GM19193 (cell line): ENCODE data around the gene ARHGEF18.

Source experiments
- POLR2A ChIP-seq: IDR thresholded peaks from 4 replicates; pipeline ENCODE4 v1.6.1; 2011; ENCODE audit not compliant: insufficient read depth, insufficient read length; ENCODE audit errors: extremely low read depth

ARHGEF18 gene

DNA sequence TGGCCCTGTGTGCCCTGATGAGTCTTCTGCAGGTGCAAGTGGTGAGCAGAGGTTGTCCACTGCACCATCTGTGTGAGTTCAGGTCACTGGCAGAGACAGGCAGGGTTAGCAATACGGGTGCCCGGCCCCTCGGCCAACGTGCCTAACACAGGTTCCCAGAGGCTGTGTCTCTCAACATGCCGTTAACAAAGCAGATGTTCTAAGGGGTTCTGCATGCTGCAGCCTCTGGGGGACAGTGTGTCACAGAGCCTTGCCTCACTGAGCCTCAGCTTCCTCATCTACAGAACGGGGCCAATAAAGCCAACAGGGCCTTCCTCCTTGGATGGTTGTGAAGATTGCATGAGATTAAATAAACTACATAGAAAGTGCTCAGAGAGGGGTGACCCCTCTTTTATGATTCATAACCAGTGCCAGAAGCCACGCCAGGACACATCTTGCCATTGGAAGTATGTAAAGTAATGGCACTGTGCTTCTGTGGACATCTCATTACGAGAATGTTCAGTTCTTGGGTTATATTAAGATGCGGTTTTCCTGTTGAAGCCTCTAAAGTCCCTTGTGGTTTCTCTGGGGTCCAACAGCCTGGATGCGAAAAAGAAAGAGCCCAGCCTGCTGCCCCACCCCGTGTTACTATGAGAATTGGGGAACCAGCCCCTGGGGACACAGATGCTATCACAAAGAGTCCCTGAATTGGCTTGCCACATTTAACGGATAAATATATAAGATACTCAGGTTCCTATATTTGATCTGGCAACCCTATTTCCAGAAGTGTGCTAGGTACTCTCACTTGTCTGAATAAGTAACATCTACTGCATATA, 11.2 kb upstream of the ARHGEF18 start:
- peak; percentile 46 for TF ChIP-seq POLR2A

DNA sequence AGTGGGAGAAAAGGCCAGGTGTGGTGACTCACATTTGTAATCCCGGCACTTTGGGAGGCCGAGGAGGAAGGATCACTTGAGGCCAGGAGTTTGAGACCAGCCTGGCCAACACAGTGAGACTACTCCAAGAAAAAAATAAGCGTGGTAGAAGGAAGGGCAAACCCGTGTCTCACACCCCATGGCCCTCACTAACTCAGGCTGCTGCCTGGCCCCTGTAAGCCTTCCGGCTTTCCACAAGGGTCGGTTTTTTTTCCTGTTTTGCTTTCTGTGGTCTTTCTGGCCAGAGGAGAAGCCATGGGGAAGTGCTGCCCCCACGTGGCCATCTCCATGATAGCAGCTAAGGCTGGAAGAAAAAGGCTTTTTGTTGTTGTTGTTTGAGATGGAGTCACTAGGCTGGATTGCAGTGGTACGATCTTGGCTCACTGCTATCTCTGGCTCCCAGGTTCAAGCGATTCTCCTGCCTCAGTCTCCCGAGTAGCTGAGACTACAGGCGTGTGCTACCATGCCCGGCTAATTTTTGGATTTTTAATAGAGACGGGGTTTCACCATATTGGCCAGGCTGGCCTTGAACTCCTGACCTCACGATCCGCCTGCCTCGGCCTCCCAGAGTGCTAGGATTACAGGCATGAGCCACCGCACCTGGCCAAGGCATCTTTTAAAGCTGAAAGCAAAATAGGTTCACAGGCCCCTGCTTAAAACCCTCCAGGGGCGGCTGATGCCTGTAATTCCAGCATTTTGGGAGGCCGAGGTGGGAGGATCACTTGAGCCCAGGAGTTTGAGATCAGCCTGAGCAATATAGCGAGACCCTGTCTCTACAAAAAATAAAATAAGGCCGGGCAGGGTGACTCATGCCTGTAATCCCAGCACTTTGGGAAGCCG, 7.5 kb upstream of the ARHGEF18 start:
- no peak for TF ChIP-seq POLR2A

DNA sequence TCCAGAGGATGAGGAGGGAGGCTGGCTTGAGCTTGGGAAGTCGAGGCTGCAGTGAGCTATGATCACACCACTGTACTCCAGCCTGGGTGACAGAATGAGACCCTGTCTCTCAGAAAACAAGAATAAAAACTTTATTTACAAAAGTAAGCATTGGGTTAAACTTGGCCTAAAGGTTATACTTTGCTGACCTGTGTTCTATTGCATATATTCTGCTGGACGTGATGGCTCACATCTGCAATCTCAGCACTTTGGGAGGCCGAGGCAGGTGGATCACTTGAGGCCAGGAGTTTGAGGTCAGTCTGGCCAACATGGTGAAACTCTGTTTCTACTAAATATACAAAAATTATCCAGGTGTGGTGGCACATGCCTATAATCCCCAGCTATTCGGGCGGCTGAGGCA, 6.6 kb upstream of the ARHGEF18 start:
- TF ChIP-seq POLR2A: no peak

DNA sequence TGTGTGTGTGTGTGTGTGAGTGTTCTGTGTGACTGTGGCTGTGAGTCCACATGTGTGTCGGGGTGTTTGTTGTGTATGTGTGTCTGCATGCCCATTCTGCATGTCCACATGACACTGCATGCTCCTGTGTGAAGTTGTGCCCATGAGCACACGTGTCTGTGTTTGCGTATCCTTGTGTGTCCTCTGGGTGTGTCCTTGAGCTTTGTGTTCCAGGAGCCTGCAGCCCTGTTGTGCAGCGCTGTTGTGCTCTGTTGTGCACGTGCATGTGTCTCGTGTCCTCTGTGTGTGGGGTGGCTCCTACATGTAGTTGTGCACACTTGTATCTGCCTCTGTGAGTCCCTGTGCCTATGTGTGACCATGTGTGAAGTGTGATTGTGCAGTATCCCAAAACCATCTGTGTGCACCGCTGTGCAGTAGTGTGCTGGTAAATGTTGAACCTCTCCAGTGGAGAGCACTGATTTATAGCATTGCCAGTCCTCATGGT, 2.2 kb upstream of the ARHGEF18 start:
- no peak for TF ChIP-seq POLR2A

DNA sequence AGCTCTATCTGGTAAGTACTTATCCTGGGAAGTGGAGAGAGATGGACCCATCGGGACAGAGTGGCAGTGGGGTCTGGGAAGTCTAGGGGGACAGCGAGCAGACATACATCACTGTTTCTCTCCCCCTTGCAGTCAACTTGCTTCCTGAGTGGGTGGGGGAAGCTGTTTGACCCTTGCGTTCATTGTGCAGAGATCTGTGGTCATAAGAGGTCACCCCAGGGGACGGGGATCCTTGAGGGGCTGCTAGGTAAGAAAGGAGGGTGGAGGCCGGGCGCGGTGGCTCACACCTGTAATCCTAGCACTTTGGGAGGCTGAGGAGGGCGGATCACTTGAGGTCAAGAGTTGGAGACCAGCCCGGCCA, 474 bp downstream of the ARHGEF18 start:
- TF ChIP-seq POLR2A: no peak

DNA sequence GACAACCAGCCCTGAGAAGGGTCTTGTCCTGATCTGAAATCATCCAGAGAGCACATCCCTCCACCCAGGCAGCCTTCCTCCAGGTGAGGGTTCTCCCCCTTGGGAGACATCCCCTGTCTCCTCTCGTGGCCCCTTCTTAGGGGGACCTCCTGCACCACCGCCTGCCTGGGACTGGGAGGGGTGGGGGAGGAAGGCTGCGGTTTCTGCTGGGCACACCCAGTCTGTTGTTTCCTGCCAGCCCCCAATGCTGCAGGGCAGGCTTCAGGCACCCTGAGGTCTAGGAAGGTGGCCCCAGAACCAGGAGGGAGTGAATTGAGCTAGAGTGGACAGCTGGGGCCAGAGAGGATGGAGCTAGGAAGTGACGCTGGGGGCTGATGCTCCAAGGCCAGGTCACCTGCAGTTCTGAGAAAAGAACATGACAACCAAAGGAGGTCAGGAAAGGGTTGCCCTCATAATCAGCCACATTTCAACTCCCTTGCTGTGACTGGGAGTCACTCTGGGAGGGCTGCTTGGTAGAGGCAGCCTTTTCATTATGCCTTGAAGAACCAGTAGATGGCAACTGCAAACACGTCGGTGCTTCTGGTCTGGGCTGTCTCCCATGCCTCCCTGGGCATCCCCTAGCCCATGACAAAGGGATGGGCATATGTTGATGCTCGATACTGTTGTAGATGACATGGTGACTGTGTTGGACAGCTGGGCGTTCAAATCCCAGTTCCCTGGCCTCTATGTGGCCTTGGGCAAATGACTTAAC, 1.4 kb downstream of the ARHGEF18 start:
- TF ChIP-seq POLR2A: no peak

DNA sequence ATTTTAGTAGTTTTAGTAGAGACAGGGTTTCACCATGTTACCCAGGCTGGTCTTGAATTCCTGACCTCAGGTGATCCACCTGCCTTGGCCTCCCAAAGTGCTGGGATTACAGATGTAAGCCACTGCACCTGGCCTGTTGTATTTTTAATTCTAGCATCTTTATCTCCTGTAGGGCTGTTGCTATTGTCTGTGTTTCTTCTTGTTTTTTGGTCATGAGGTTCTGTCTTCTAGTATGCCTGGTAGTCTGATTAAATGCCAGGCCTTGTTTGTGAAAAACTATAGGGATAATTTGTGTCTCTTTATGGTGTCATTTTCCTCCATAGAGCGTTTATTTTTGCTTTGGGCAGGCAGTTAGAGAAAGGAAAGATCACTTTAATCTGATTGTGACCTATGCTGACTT, 3.1 kb downstream of the ARHGEF18 start:
- TF ChIP-seq POLR2A: no peak

DNA sequence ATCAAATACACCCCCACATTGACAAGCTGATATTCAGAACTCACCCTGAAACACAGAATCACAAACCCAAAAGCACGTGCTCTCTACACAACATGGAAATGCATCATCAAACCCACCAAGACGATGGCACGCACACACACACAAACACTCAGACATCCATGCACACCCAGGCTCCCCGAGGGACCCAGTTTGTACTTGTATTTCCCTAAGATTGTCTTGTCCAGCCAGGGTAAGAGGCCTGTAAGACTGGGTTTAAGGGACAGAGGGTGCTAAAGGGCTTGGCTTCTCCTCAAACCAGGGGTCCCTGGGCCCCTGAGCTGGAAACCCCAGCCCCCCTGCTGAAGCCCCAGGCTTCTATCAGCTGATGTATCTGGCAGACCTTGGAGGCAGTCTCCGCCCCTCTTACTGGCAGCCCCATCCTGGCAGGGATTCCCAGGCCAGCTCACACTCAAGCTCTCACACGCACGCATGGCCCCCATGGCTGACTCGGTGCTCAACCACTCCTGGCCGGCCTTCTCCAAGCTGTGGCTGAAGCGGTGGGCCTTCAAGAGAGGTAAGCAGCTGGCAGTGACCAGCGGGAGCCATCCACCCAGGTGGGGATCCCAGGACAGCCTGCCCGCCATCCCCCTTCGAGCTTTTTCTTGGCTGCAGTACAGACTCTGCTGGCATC, 6.5 kb downstream of the ARHGEF18 start:
- no peak for TF ChIP-seq POLR2A

DNA sequence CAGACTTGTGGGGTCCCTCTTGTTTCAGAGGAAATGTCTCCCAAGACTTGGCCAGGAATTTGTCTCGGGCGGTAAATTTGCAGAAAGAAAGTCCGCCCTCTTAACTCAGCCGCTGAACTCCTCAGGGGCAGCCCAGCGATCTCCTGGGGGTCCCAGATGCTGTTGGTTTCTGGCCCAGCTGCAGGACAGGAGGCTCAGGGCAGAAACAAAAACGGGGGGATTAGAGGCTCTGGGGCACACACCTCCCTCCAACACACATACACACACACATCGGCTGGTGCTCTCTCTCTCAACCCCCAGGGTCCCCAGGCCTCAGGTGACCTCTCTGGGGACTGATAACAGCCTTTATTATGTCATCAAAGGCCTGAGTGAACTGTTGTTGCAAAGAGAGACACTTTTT, 7.1 kb downstream of the ARHGEF18 start:
- no peak for TF ChIP-seq POLR2A

DNA sequence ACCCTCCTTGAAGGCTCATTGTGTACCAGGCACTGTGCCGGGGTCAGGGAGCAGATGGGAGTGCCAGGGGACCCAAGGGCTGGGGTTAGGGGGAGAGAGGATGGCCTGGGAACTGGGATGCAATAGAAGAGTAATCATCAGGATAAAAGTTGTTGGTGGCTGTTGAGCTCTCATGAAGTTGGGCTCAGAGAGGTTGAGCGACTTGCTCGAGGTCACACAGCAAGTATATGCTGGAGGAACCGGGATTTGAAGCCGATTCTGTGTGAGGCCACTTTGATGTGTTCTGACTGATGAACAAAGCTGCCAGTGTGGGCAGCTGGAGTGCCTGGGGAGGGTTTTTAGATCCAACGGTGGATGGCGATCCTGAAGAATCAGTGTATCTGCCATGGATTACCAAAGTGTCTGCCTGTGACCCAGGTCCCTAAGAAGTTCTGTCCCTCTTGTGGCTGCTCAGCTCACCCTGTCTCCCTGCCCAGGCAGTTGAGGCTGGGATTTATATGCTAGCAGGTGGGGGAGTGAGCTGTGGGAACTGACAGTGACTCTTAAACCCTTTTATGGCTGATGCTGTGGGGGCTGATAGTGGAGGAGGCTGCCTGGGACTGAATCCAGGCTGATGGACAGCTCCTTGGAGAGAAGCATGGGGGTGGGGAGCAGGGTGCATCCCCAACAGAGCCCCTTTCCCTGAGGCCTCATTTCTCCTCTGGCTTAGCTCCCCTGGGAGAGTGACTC, 8.3 kb downstream of the ARHGEF18 start:
- no peak for TF ChIP-seq POLR2A

DNA sequence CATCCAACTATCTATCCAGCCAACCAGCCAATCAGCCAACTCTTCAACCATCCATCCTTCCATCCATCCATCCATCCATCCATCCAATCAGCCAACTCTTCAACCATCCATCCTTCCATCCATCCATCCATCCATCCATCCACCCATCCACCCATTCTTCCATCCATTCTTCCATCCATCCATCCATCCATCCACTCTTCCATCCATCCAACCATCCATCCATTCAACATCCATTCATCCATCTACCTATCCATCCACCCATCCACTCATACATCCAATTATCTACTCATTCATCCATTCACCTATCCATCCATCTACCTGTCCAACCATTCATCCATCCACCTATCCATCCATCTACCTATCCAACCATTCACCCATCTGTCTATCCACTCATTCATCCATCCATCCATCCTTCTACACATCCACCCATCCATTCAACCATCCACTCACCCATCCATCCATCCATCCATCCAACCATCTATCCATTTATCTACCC, 9.4 kb downstream of the ARHGEF18 start:
- TF ChIP-seq POLR2A: no peak

DNA sequence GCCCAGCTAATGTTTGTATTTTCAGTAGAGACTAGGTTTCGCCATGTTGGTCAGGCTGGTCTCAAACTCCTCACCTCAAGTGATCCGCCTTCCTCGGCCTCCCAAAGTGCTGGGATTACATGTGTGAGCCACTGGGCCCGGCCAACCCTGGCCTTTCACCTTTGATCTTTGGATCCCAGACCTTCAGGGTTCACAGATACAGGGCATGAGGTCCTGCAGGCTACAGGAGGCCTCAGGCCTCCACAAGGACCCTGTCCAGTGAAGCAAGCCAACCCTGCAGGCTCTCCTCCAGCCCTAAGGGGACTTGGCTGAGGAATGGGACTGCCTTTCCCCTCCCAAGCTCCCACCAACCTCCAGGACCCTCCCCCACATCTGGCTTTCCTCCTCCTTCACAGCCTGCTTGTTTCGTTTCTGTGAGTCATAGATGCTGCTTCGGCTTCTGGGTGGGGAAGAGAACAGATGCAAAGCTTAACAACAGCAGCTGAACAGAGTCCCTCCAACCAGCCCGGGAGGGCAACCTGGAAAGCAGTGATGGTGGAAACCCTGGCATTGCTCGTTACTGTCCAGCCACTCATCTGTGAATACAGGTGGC, 11.8 kb downstream of the ARHGEF18 start:
- TF ChIP-seq POLR2A: no peak

DNA sequence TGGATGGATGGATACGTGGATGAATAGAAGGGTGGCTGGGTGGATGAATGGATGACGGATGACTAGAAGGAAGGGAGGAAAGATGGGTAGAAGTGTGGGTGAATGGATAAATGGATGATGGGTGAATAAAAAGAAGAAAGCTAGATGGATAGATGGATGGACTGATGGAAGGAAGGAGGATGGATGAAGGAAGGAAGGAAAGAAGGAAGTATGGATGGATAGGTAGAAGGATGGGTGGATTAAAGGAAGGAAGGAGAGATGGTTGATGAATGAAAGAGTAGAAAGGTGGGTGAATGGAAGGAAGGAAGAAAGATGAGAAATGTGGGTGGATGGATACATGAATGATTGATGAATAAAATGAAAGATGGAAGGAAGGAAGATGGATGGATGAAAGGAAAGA, 14.5 kb downstream of the ARHGEF18 start:
- no peak for TF ChIP-seq POLR2A
